Endothelial cell (in vitro differentiated cells): ENCODE measurements around the gene C21orf58. TPM values are rescaled to one million over a fixed set of nuclear protein-coding genes. Genes with fewer than 3 reads are reported as not detected.

Experiments used
- DNase-seq: peaks from one replicate; pipeline ENCODE4 v3.0.0; 2021; ENCODE audit warnings: low spot score
- H3K27ac Mint-ChIP-seq: one replicate; pipeline ENCODE4 v1.8.0; 2021; ENCODE audit warnings: mixed read lengths, inconsistent platforms; ENCODE audit not compliant: unreplicated experiment
- H3K27me3 Mint-ChIP-seq: one replicate; pipeline ENCODE4 v1.8.0; 2021; ENCODE audit warnings: mild to moderate bottlenecking, moderate library complexity, mixed read lengths, inconsistent platforms; ENCODE audit not compliant: unreplicated experiment
- H3K36me3 Mint-ChIP-seq: one replicate; pipeline ENCODE4 v1.8.0; 2021; ENCODE audit warnings: mild to moderate bottlenecking, low read depth, mixed read lengths, inconsistent platforms; ENCODE audit not compliant: unreplicated experiment
- H3K4me1 Mint-ChIP-seq: one replicate; pipeline ENCODE4 v1.8.0; 2021; ENCODE audit warnings: mild to moderate bottlenecking, mixed read lengths, inconsistent platforms; ENCODE audit not compliant: unreplicated experiment
- H3K4me3 Mint-ChIP-seq: one replicate; pipeline ENCODE4 v1.8.0; 2021; ENCODE audit warnings: mild to moderate bottlenecking, mixed read lengths, inconsistent platforms; ENCODE audit not compliant: unreplicated experiment
- H3K9me3 Mint-ChIP-seq: one replicate; pipeline ENCODE4 v1.8.0; 2021; ENCODE audit warnings: mixed read lengths, inconsistent platforms; ENCODE audit not compliant: unreplicated experiment
- total RNA-seq: library from RNA; stranded (reverse); fragmentation: NEBNext Ultra II Directional; extraction: Animal tissue kit (Norgen Biotek cat#: 25700); gene quantifications from one replicate; pipeline ENCODE4 v1.2.1, GENCODE V29; 2021; ENCODE audit not compliant: unreplicated experiment
- TF ChIP-seq, protein P1 (sequence below): fragments of 200-600 bp; sonication (generic); IDR thresholded peaks from one replicate; pipeline ENCODE4 v1.5.0; 2021; ENCODE audit warnings: antibody characterized with exemption; ENCODE audit not compliant: unreplicated experiment

The C21orf58 gene
- total RNA-seq, 1 donor from 2014 or later: 5.9 TPM

DNA sequence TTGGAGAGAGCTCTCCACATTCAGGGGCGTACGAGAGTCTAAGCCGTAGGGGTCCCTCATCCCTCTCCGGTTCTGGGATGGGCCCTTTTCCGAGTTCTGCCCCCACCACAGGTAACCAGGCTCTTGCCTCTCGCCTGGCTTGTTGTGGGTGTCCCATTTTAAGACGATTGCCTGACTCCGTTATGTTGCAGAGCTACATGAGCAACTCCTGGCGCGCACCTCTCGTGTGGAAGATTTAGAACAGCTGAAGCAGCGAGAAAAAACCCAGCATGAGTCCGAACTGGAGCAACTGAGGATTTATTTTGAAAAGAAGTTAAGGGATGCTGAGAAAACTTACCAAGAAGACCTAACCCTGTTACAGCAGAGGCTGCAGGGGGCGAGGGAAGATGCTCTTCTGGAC lies 29.2 kb upstream of the C21orf58 start:
- Mint-ChIP-seq H3K9me3 (no peaks in the 10 kb centered on the region), H3K4me3 (no peak overlapping the region), H3K27me3 (peaks cover 6% of the 10 kb centered on the region), H3K36me3 (peaks cover 56% of the 10 kb centered on the region), H3K4me1 (no peaks in the 10 kb centered on the region), H3K27ac (no peak overlapping the region)
- TF ChIP-seq, protein P1, sequence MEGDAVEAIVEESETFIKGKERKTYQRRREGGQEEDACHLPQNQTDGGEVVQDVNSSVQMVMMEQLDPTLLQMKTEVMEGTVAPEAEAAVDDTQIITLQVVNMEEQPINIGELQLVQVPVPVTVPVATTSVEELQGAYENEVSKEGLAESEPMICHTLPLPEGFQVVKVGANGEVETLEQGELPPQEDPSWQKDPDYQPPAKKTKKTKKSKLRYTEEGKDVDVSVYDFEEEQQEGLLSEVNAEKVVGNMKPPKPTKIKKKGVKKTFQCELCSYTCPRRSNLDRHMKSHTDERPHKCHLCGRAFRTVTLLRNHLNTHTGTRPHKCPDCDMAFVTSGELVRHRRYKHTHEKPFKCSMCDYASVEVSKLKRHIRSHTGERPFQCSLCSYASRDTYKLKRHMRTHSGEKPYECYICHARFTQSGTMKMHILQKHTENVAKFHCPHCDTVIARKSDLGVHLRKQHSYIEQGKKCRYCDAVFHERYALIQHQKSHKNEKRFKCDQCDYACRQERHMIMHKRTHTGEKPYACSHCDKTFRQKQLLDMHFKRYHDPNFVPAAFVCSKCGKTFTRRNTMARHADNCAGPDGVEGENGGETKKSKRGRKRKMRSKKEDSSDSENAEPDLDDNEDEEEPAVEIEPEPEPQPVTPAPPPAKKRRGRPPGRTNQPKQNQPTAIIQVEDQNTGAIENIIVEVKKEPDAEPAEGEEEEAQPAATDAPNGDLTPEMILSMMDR: no peak
- no peak for DNase-seq

DNA sequence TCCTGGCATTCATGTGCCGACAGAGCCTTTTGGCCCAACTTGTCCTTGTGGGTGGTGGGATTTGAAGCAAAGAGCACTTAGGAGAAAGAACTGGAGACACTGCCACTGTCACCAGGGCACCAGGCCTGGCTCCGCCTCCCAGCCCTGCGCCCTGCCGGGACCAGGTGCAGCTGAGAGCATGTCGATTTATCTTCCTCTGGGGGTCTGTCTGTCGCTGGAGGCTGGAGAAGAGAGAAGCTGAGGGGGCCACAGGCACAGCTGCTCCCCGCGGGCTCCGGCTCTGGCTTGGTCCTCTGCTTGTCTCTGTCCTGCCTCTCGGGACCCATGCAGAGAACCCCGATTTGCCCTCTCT lies 28.5 kb upstream of the C21orf58 start:
- TF ChIP-seq, protein P1: no peak
- peaks cover 60% of the 10 kb centered on the region for H3K36me3 Mint-ChIP-seq

DNA sequence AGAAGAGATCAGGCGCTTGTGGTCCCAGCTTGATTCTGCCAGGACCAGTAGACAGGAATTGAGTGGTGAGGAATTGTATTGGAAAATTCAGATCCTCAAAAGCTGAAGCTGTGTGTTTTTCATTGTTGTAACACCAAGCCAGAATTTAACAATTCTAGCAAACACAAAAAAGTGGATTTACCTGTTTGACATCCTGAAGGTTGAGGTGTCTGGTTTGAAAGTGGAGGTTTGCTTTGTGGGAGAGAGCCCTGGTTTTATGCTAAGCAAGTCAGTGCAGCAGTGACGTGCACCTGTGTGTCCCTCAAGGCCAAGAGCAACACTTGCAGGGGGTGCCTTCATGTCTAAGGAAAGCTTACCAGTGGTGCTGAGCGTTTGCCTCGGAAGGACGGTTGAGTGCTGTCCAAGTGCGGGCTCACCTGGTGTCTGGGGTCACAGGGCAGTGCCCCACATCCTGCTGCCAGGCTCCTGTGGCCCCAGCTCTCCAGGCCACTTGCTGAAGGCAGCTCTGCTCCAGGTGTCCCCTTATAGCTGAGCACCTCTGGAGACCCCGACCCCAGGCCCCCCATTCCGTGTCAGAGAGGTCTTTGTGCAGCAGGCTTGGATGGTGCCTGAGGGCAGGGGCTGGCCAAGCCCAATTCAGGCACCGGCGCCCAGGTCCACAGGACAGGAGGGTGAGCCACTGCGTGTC lies 27.9 kb upstream of the C21orf58 start:
- DNase-seq: no peak
- no peaks in the 10 kb centered on the region for H3K9me3 Mint-ChIP-seq
- H3K36me3 Mint-ChIP-seq: peaks cover 55% of the 10 kb centered on the region
- peaks cover 7% of the 10 kb centered on the region for H3K27me3 Mint-ChIP-seq
- TF ChIP-seq, protein P1: no peak
- no peak overlapping the region for H3K4me3 Mint-ChIP-seq
- no peaks in the 10 kb centered on the region for H3K4me1 Mint-ChIP-seq
- no peak overlapping the region for H3K27ac Mint-ChIP-seq

More for the DNA sequence above, 28.5 kb upstream of the C21orf58 start:
- no peak for DNase-seq
- Mint-ChIP-seq H3K27ac (no peak overlapping the region), H3K4me3 (no peak overlapping the region), H3K4me1 (no peaks in the 10 kb centered on the region), H3K27me3 (peaks cover 7% of the 10 kb centered on the region), H3K9me3 (no peaks in the 10 kb centered on the region)

DNA sequence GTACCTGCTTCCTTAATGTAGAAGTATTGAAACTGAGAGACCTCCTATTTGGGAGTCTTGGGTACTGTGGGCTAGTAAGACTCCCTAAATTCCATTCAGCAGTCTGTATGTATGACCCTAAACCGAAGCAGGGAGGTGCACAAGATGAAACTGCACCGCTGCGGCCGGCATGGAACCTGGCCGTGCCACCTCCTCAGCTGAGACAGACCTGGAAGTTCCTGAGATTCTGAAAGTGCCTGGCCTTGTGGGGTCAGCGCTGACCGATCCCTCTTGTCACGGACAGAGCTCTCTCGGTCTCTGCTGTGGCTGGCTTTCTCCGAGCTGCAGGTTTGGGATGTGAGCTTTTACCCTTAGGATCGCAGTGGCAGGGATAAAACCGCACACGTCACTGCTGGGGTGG lies 27.3 kb upstream of the C21orf58 start:
- H3K9me3 Mint-ChIP-seq: no peaks in the 10 kb centered on the region
- no peak overlapping the region for H3K4me3 Mint-ChIP-seq
- no peak for DNase-seq
- H3K27me3 Mint-ChIP-seq: peaks cover 7% of the 10 kb centered on the region
- no peak overlapping the region for H3K27ac Mint-ChIP-seq
- peaks cover 55% of the 10 kb centered on the region for H3K36me3 Mint-ChIP-seq
- no peaks in the 10 kb centered on the region for H3K4me1 Mint-ChIP-seq
- TF ChIP-seq, protein P1: no peak

DNA sequence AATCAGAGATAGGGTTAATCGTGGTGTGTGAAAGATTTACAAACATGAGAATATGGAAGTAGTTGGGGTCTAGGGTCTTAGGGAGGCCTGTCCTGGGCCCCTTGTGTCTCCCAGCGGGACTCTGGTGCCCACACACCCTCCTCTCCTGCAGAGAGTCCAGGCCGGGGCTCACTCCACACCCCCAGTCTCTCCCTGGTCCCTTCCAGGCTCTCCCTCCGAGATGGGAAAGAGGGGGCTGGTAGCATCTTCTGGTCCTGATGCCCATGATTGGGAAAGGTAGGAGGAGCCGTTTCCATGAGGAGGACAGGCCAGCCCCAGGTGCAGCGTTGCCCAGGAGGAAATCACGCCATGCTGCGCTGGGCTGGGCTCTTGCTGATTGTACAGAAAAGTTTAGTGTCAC lies 26.9 kb upstream of the C21orf58 start:
- peaks cover 59% of the 10 kb centered on the region for H3K36me3 Mint-ChIP-seq
- H3K9me3 Mint-ChIP-seq: no peaks in the 10 kb centered on the region
- TF ChIP-seq, protein P1: no peak

More for the DNA sequence above, 26.9 kb upstream of the C21orf58 start:
- Mint-ChIP-seq H3K27ac (no peak overlapping the region), H3K27me3 (peaks cover 7% of the 10 kb centered on the region), H3K4me1 (no peaks in the 10 kb centered on the region), H3K4me3 (no peak overlapping the region)
- DNase-seq: no peak
